ENCODE results near the gene NCCRP1. TPM values are rescaled to one million over a fixed set of nuclear protein-coding genes. Genes with fewer than 3 reads are reported as not detected.

The NCCRP1 gene
- total RNA-seq, 4 donors from 2014 or later = not detected

GRCh38 chr19:39164289-39164688 lies 32.5 kb upstream of the NCCRP1 start:
- H3K4me1 ChIP-seq = peaks cover 0 to 19% of the 10 kb centered on the region in 2 donors
- H3K36me3 ChIP-seq = no peaks in the 10 kb centered on the region
- intact Hi-C loops (cut with DNase I; ENCODE audit: low total_unique reads) = no loop called here
- no peaks in the 10 kb centered on the region for H3K9me3 ChIP-seq
- H3K4me3 ChIP-seq = no peak overlapping the region
- no peaks in the 10 kb centered on the region for H3K27me3 ChIP-seq
- TF ChIP-seq POLR2A (IDR thresholded peaks at IDR 0.05) = no peak
- TF ChIP-seq, protein P1, sequence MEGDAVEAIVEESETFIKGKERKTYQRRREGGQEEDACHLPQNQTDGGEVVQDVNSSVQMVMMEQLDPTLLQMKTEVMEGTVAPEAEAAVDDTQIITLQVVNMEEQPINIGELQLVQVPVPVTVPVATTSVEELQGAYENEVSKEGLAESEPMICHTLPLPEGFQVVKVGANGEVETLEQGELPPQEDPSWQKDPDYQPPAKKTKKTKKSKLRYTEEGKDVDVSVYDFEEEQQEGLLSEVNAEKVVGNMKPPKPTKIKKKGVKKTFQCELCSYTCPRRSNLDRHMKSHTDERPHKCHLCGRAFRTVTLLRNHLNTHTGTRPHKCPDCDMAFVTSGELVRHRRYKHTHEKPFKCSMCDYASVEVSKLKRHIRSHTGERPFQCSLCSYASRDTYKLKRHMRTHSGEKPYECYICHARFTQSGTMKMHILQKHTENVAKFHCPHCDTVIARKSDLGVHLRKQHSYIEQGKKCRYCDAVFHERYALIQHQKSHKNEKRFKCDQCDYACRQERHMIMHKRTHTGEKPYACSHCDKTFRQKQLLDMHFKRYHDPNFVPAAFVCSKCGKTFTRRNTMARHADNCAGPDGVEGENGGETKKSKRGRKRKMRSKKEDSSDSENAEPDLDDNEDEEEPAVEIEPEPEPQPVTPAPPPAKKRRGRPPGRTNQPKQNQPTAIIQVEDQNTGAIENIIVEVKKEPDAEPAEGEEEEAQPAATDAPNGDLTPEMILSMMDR (IDR thresholded peaks at IDR 0.05) = no peak
- no peak overlapping the region for H3K27ac ChIP-seq
- no peak for DNase-seq

GRCh38 chr19:39165857-39166256 lies 30.9 kb upstream of the NCCRP1 start:
- peaks cover 0 to 19% of the 10 kb centered on the region in 2 donors for H3K4me1 ChIP-seq
- intact Hi-C loops (cut with DNase I; ENCODE audit: low total_unique reads) = no loop called here

GRCh38 chr19:39166571-39167391 lies 30.0 kb upstream of the NCCRP1 start:
- TF ChIP-seq POLR2A (IDR thresholded peaks at IDR 0.05) = no peak
- TF ChIP-seq, protein P1 (IDR thresholded peaks at IDR 0.05) = no peak
- Histone ChIP-seq H3K4me3 (no peak overlapping the region), H3K4me1 (peaks cover 0 to 19% of the 10 kb centered on the region in 2 donors), H3K36me3 (no peaks in the 10 kb centered on the region), H3K27ac (peak overlapping the region; percentile 46 to 60), H3K27me3 (no peaks in the 10 kb centered on the region), H3K9me3 (no peaks in the 10 kb centered on the region)
- intact Hi-C loops (cut with DNase I; ENCODE audit: low total_unique reads) = no loop called here
- peak; percentile 58 to 78 for DNase-seq

More at GRCh38 chr19:39165857-39166256, 30.9 kb upstream of the NCCRP1 start:
- H3K4me3 ChIP-seq = no peak overlapping the region
- no peak for DNase-seq
- H3K27me3 ChIP-seq = no peaks in the 10 kb centered on the region
- H3K27ac ChIP-seq = no peak overlapping the region
- H3K9me3 ChIP-seq = no peaks in the 10 kb centered on the region
- no peak for TF ChIP-seq POLR2A (IDR thresholded peaks at IDR 0.05)
- TF ChIP-seq, protein P1 (IDR thresholded peaks at IDR 0.05) = no peak
- H3K36me3 ChIP-seq = no peaks in the 10 kb centered on the region

DNA sequence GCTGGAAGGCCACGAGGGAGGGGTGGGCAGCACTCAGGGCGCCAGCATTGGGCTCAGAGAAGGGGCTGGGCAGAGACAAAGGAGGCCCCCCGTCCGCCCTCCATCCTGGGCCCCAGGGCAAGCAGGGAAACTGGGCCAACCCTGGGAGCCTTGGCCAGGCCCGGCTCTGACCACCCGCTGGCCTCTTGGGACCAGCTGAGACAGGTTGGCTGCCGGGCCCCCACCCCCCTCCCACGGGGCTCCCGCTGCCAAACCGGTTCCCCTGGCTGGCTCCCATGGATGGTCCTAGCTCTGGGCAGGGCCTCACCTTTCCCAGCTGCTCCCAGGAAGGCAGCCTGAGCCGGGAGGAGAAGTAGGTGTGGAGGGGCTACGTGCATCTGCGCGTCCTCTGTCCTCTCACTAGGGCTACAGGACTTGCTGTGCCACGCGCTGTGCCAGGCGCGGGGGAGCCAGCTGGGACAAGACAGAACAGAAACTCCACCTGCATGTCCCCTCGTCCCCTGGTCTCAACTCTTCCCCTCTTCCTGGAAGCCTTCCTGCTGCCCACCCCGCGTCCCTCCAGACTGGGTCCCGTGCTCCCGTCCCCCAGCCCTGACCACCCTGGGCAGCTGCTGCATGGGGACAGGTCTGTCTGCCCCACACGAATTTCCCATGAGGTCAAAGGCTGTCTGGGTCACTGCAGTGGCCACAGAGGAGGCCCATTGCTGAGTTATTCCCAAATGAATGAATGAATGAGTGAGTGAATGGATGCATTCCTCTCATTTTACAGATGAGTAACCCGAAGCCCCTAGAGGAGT lies 29.1 kb upstream of the NCCRP1 start:
- Histone ChIP-seq H3K4me3 (no peak overlapping the region), H3K36me3 (no peaks in the 10 kb centered on the region), H3K9me3 (no peaks in the 10 kb centered on the region), H3K27me3 (no peaks in the 10 kb centered on the region), H3K4me1 (peaks cover 0 to 19% of the 10 kb centered on the region in 2 donors), H3K27ac (peak overlapping the region; percentile 46 to 60)
- intact Hi-C loops (cut with DNase I; ENCODE audit: low total_unique reads) = no loop called here
- DNase-seq = no peak
- no peak for TF ChIP-seq POLR2A (IDR thresholded peaks at IDR 0.05)
- TF ChIP-seq, protein P1 (IDR thresholded peaks at IDR 0.05) = no peak
